ACC112 (cell line): ENCODE data around the gene XAB2.
A peak's percentile ranks its signal among the peaks of the same experiment; 100 is the strongest.

Experiments
- H2AFZ ChIP-seq: fragments of 200-600 bp; sonication (generic); one replicate; pipeline ENCODE4 v1.6.0; 2017; ENCODE audit warnings: antibody characterized with exemption, low read length; ENCODE audit not compliant: unreplicated experiment
- H3K27ac ChIP-seq: fragments of 200-600 bp; sonication (generic); 2 replicates; pipeline ENCODE4 v1.5.1; 2014; ENCODE audit warnings: low read depth, mild to moderate bottlenecking, antibody characterized with exemption, low read length, moderate library complexity
- H3K27me3 ChIP-seq: fragments of 200-600 bp; sonication (generic); 2 replicates; pipeline ENCODE4 v1.6.1; 2014; ENCODE audit warnings: mild to moderate bottlenecking, antibody characterized with exemption, low read length, moderate library complexity, mixed read lengths; ENCODE audit not compliant: insufficient read depth
- H3K36me3 ChIP-seq: fragments of 200-600 bp; sonication (generic); 2 replicates; pipeline ENCODE4 v1.6.1; 2016; ENCODE audit warnings: mild to moderate bottlenecking, antibody characterized with exemption, low read length, moderate library complexity, mixed read lengths; ENCODE audit not compliant: insufficient read depth
- H3K4me1 ChIP-seq: fragments of 200-600 bp; sonication (generic); one replicate; pipeline ENCODE4 v1.6.1; 2016; ENCODE audit warnings: low read length, mixed read lengths; ENCODE audit not compliant: insufficient read depth, unreplicated experiment, control insufficient read depth
- H3K4me3 ChIP-seq: fragments of 200-600 bp; sonication (generic); 2 replicates; pipeline ENCODE4 v1.5.1; 2014; ENCODE audit warnings: mild to moderate bottlenecking, low read depth, low read length
- H3K79me2 ChIP-seq: fragments of 200-600 bp; sonication (generic); one replicate; pipeline ENCODE4 v1.6.0; 2016; ENCODE audit warnings: low read length; ENCODE audit not compliant: control insufficient read depth, unreplicated experiment, insufficient read depth

XAB2 gene

GRCh38 chr19:7632340-7633203 is 3.2 kb upstream of the XAB2 start:
- Histone ChIP-seq H3K79me2 (peaks cover 33% of the 10 kb centered on the region), H2AFZ (no peak overlapping the region), H3K4me3 (no peak overlapping the region), H3K4me1 (no peaks in the 10 kb centered on the region), H3K27me3 (no peaks in the 10 kb centered on the region), H3K36me3 (no peaks in the 10 kb centered on the region), H3K27ac (no peak overlapping the region)

GRCh38 chr19:7631577-7631976 is 2.2 kb upstream of the XAB2 start:
- no peak overlapping the region for H3K4me3 ChIP-seq
- H3K27me3 ChIP-seq, result no peaks in the 10 kb centered on the region
- H2AFZ ChIP-seq, result no peak overlapping the region
- peaks cover 41% of the 10 kb centered on the region for H3K79me2 ChIP-seq
- H3K27ac ChIP-seq, result no peak overlapping the region
- H3K36me3 ChIP-seq, result no peaks in the 10 kb centered on the region
- H3K4me1 ChIP-seq, result no peaks in the 10 kb centered on the region

- H3K4me1 ChIP-seq, result no peaks in the 10 kb centered on the region
- peak overlapping the region; percentile 98 for H3K4me3 ChIP-seq
- no peaks in the 10 kb centered on the region for H3K36me3 ChIP-seq
Observed at GRCh38 chr19:7628589-7629311, 595 bp downstream of the XAB2 start.

GRCh38 chr19:7627166-7627565 is 2.2 kb downstream of the XAB2 start:
- Histone ChIP-seq H3K4me1 (no peaks in the 10 kb centered on the region), H3K27me3 (no peaks in the 10 kb centered on the region), H3K4me3 (no peak overlapping the region), H3K27ac (no peak overlapping the region), H3K79me2 (peaks cover 46% of the 10 kb centered on the region), H2AFZ (no peak overlapping the region), H3K36me3 (no peaks in the 10 kb centered on the region; the same call in 1 of the 2 replicates)

More at GRCh38 chr19:7628589-7629311, 595 bp downstream of the XAB2 start:
- Histone ChIP-seq H3K27me3 (no peaks in the 10 kb centered on the region), H3K79me2 (peaks cover 46% of the 10 kb centered on the region), H2AFZ (peak overlapping the region; percentile 64), H3K27ac (peak overlapping the region; percentile 36; the same call in 1 of the 2 replicates)

- Histone ChIP-seq H3K27me3 (no peaks in the 10 kb centered on the region), H3K79me2 (peaks cover 43% of the 10 kb centered on the region), H3K27ac (no peak overlapping the region), H3K4me3 (no peak overlapping the region), H3K36me3 (no peaks in the 10 kb centered on the region; the same call in 1 of the 2 replicates), H3K4me1 (no peaks in the 10 kb centered on the region), H2AFZ (no peak overlapping the region)
Observed at GRCh38 chr19:7625763-7626372, 3.5 kb downstream of the XAB2 start.

- no peaks in the 10 kb centered on the region; the same call in 1 of the 2 replicates for H3K36me3 ChIP-seq
- H3K27me3 ChIP-seq, result no peaks in the 10 kb centered on the region
- H3K27ac ChIP-seq, result no peak overlapping the region
- H3K4me3 ChIP-seq, result no peak overlapping the region
- peaks cover 32% of the 10 kb centered on the region for H3K79me2 ChIP-seq
- no peak overlapping the region for H2AFZ ChIP-seq
- H3K4me1 ChIP-seq, result no peaks in the 10 kb centered on the region
Observed at GRCh38 chr19:7624810-7625209, 4.5 kb downstream of the XAB2 start.

- H3K36me3 ChIP-seq, result no peaks in the 10 kb centered on the region; the same call in 1 of the 2 replicates
- H3K27me3 ChIP-seq, result no peaks in the 10 kb centered on the region
- H3K4me1 ChIP-seq, result no peaks in the 10 kb centered on the region
- H3K27ac ChIP-seq, result no peak overlapping the region
- no peak overlapping the region for H2AFZ ChIP-seq
- H3K79me2 ChIP-seq, result peaks cover 26% of the 10 kb centered on the region
- H3K4me3 ChIP-seq, result no peak overlapping the region
Observed at GRCh38 chr19:7623725-7624603, 5.4 kb downstream of the XAB2 start.

- Histone ChIP-seq H3K27me3 (no peaks in the 10 kb centered on the region), H3K4me3 (no peak overlapping the region), H3K36me3 (no peaks in the 10 kb centered on the region; the same call in 1 of the 2 replicates), H3K79me2 (peaks cover 18% of the 10 kb centered on the region), H3K27ac (no peak overlapping the region), H3K4me1 (no peaks in the 10 kb centered on the region), H2AFZ (no peak overlapping the region)
Observed at GRCh38 chr19:7622933-7623685, 6.2 kb downstream of the XAB2 start.

GRCh38 chr19:7620442-7621412 is 8.6 kb downstream of the XAB2 start:
- Histone ChIP-seq H3K27me3 (no peaks in the 10 kb centered on the region), H3K79me2 (no peaks in the 10 kb centered on the region), H3K4me1 (no peaks in the 10 kb centered on the region), H2AFZ (no peak overlapping the region), H3K27ac (no peak overlapping the region), H3K4me3 (no peak overlapping the region), H3K36me3 (no peaks in the 10 kb centered on the region; the same call in 1 of the 2 replicates)
